C4-2B (cell line): Measurements from ENCODE around the gene ANKRD22.

Source experiments
- ZFX ChIP-seq: fragments of 450-650 bp; IDR thresholded peaks from 2 replicates; pipeline ENCODE4 v1.6.1; 2017
- TF ChIP-seq, protein P1 (sequence below): fragments of 450-650 bp; conservative IDR thresholded peaks from 2 replicates; pipeline ENCODE4 v1.5.1; 2017; ENCODE audit warnings: mild to moderate bottlenecking

DNA sequence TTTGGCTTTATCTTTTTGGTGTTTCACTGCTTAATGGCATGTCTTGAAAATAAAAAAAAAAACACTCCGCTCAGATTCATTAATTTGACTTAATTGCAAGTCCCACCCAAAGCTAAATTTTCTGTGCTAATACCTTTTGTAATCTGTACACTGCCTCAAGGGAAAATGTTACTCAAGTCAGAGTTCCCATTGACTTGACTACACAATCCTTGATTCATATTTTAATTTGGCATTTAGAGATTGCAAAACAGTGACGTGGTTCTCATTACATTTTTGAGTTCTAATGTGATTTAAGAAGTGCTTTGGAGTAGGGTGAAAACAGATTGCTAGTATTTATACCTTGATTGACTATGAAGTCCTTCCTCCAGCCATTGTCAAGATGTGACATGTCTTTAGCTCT lies 70.4 kb downstream of the ANKRD22 start:
- TF ChIP-seq, protein P1, sequence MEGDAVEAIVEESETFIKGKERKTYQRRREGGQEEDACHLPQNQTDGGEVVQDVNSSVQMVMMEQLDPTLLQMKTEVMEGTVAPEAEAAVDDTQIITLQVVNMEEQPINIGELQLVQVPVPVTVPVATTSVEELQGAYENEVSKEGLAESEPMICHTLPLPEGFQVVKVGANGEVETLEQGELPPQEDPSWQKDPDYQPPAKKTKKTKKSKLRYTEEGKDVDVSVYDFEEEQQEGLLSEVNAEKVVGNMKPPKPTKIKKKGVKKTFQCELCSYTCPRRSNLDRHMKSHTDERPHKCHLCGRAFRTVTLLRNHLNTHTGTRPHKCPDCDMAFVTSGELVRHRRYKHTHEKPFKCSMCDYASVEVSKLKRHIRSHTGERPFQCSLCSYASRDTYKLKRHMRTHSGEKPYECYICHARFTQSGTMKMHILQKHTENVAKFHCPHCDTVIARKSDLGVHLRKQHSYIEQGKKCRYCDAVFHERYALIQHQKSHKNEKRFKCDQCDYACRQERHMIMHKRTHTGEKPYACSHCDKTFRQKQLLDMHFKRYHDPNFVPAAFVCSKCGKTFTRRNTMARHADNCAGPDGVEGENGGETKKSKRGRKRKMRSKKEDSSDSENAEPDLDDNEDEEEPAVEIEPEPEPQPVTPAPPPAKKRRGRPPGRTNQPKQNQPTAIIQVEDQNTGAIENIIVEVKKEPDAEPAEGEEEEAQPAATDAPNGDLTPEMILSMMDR: no peak
- no peak for TF ChIP-seq ZFX
